B cell (primary cell): ENCODE data around the gene NDUFA13. TPM values are rescaled to one million over a fixed set of nuclear protein-coding genes. Genes with fewer than 3 reads are reported as not detected.
A peak's percentile ranks its signal among the peaks of the same experiment; 100 is the strongest.

Source experiments
- ATAC-seq: fragments of 200-7000 bp; cut with Tn5 transposase; one replicate; pipeline ENCODE4 v1.10.0; 2021; ENCODE audit warnings: low read depth, mild to moderate bottlenecking, moderate number of reproducible peaks, moderate library complexity
- CTCF ChIA-PET: fragments of 350-600 bp; sonication (Branson Sonifier 250); formaldehyde crosslinking; loops from one replicate; lab custom pipeline; 2021; ENCODE audit warnings: antibody characterized with exemption, inconsistent platforms; lab: Charles Lee
- POLR2A ChIA-PET: fragments of 350-600 bp; sonication (Branson Sonifier 250); formaldehyde crosslinking; loops from one replicate; lab custom pipeline; 2021; ENCODE audit warnings: antibody characterized with exemption; lab: Charles Lee
- DNase-seq: peaks from one replicate; pipeline ENCODE4 v3.0.0; 2013
- H2AFZ ChIP-seq: 2 replicates; pipeline ENCODE4 v1.6.1; 2012; ENCODE audit warnings: mild to moderate bottlenecking, low read depth, low read length; ENCODE audit not compliant: insufficient read depth, poor library complexity, severe bottlenecking
- H3K27ac ChIP-seq, 2 donors: 1 replicate in 1 of 2; 2 replicates in 1 of 2; pipeline ENCODE4 v1.5.1; 2012 to 2013; ENCODE audit warnings: low read length in 2 of 2, mild to moderate bottlenecking in 2 of 2, moderate library complexity in 1 of 2
- H3K27me3 ChIP-seq, 4 experiments: fragments of 200-600 bp in 1 of 4; sonication (generic) in 1 of 4; replicated peaks in 1 of 4; 1 replicate in 2 of 4; 2 replicates in 2 of 4; pipeline versions ENCODE4 v1.6.1 to v1.7.0; 2013 to 2016; ENCODE audit warnings: low read length in 3 of 4, mild to moderate bottlenecking in 2 of 4, mixed read lengths in 1 of 4, moderate library complexity in 1 of 4; ENCODE audit not compliant: insufficient read depth in 4 of 4, control insufficient read depth in 3 of 4; ENCODE audit errors: control extremely low read depth in 1 of 4
- H3K36me3 ChIP-seq, 2 experiments: replicated peaks in 1 of 2; 1 replicate in 1 of 2; 2 replicates in 1 of 2; pipeline versions ENCODE4 v1.6.1 to v1.7.1; 2013; ENCODE audit warnings: low read length in 1 of 2; ENCODE audit not compliant: insufficient read depth in 2 of 2, control insufficient read depth in 1 of 2; ENCODE audit errors: control extremely low read depth in 1 of 2, extremely low read depth in 1 of 2
- H3K4me1 ChIP-seq, 2 donors: fragments of 200-600 bp in 1 of 2; sonication (generic) in 1 of 2; 1 replicate in 1 of 2; 2 replicates in 1 of 2; pipeline versions ENCODE4 v1.5.1 to v1.6.1; 2013 to 2017; ENCODE audit warnings: low read length in 2 of 2; ENCODE audit not compliant: control insufficient read depth in 2 of 2, insufficient read depth in 2 of 2
- H3K4me2 ChIP-seq: replicated peaks from 2 replicates; pipeline ENCODE3; 2012; ENCODE audit warnings: mild to moderate bottlenecking, low read depth, low read length; ENCODE audit not compliant: poor library complexity, severe bottlenecking
- H3K4me3 ChIP-seq, 5 experiments: fragments of 200-600 bp in 1 of 5; sonication (generic) in 1 of 5; 1 replicate in 3 of 5; 2 replicates in 2 of 5; pipeline versions ENCODE4 v1.5.1 to v1.7.0; 2011 to 2016; ENCODE audit warnings: low read length in 4 of 5, mild to moderate bottlenecking in 4 of 5, low read depth in 2 of 5, control low read depth in 1 of 5, moderate library complexity in 1 of 5; ENCODE audit not compliant: insufficient read depth in 1 of 5; ENCODE audit errors: control extremely low read depth in 1 of 5, extremely low read depth in 1 of 5
- H3K79me2 ChIP-seq: fragments of 200-600 bp; sonication (generic); one replicate; pipeline ENCODE4 v1.6.0; 2016; ENCODE audit warnings: low read length; ENCODE audit not compliant: control insufficient read depth, insufficient read depth
- H3K9ac ChIP-seq: fragments of 200-600 bp; sonication (generic); 2 replicates; pipeline ENCODE4 v1.6.1; 2017; ENCODE audit warnings: mild to moderate bottlenecking, low read length, moderate library complexity
- H3K9me3 ChIP-seq, 3 donors: one replicate each; pipeline versions ENCODE4 v1.6.1 to v1.7.1; 2013; ENCODE audit warnings: low read length in 2 of 3; ENCODE audit not compliant: control insufficient read depth in 2 of 3, insufficient read depth in 1 of 3; ENCODE audit errors: control extremely low read depth in 1 of 3
- H4K20me1 ChIP-seq: 2 replicates; pipeline ENCODE4 v1.6.0; 2012; ENCODE audit warnings: mild to moderate bottlenecking, low read length; ENCODE audit not compliant: insufficient read depth, control insufficient read depth, poor library complexity, severe bottlenecking
- H3K27ac Mint-ChIP-seq: one replicate; pipeline ENCODE4 v1.8.0; 2021; ENCODE audit warnings: mixed read lengths
- H3K27me3 Mint-ChIP-seq: one replicate; pipeline ENCODE4 v1.8.0; 2021; ENCODE audit warnings: mixed read lengths
- H3K4me1 Mint-ChIP-seq: one replicate; pipeline ENCODE4 v1.8.0; 2021; ENCODE audit warnings: mixed read lengths
- H3K4me3 Mint-ChIP-seq: one replicate; pipeline ENCODE4 v1.8.0; 2021; ENCODE audit warnings: mixed read lengths
- H3K9me3 Mint-ChIP-seq: one replicate; pipeline ENCODE4 v1.8.0; 2022; ENCODE audit warnings: mixed read lengths; ENCODE audit not compliant: insufficient read depth
- CTCF ChIP-seq: fragments of 200-600 bp; IDR thresholded peaks from one replicate; pipeline ENCODE4 v1.8.0; 2022; ENCODE audit warnings: antibody characterized with exemption, mild to moderate bottlenecking
- EZH2 ChIP-seq: IDR thresholded peaks from 2 replicates; pipeline ENCODE4 v1.6.1; 2012; ENCODE audit warnings: borderline replicate concordance, low read depth, mild to moderate bottlenecking, moderate library complexity, low read length; ENCODE audit not compliant: insufficient read depth, poor library complexity, severe bottlenecking
- WGBS: methylation state at CpG from one replicate; pipeline ENCODE4 v1.1.5; 2013; ENCODE audit warnings: missing lambda C conversion rate; ENCODE audit not compliant: insufficient coverage; 5-methylcytosine and 5-hydroxymethylcytosine counted together
- intact Hi-C: fragments of 100-400 bp; cut with micrococcal nuclease; formaldehyde crosslinking; loops from one replicate; pipeline ENCODE4 v1.10.0; 2022
- polyA plus RNA-seq: library from polyadenylated mRNA; depleted of rRNA; stranded (reverse); fragments of >200 nt; gene quantifications from 2 replicates; pipeline ENCODE4 v1.2.3, GENCODE V29; 2012
- total RNA-seq, 2 donors: library from RNA; stranded (reverse); fragments of 120-200 nt in 1 of 2; gene quantifications; 1 replicate in 1 of 2; 2 replicates in 1 of 2; pipeline versions ENCODE4 v1.2.3 to v1.2.4, GENCODE V29; 2013 to 2022

The NDUFA13 gene
- total and polyA plus RNA-seq, 2 donors (not counting 1 experiment from before 2014, with no cell fraction given) = 188 to 195 TPM

GRCh38 chr19:19488875-19489690 is 26.9 kb upstream of the NDUFA13 start:
- ChIA-PET POLR2A (interaction anchor here (0.6 to 3.0 kb wide), 8 partner anchors 29 to 193 kb away, joined by 3 to 13 read pairs (median 4); partner anchors contain the start of gene GATAD2A), CTCF (interaction anchor here (0.5 to 9.6 kb wide), 15 partner anchors 8 to 342 kb away, joined by 3 to 301 read pairs (median 12); partner anchors contain the start of genes GATAD2A and MEF2B)
- H3K27me3 Mint-ChIP-seq = no peaks in the 10 kb centered on the region
- H3K9me3 Mint-ChIP-seq = no peaks in the 10 kb centered on the region
- no peaks in the 10 kb centered on the region for H3K27me3 ChIP-seq
- peak overlapping the region; percentile 98 for H3K27ac Mint-ChIP-seq
- peaks cover 0 to 30% of the 10 kb centered on the region in 2 experiments for H3K36me3 ChIP-seq
- ATAC-seq (peak; percentile 63), DNase-seq (peak; percentile 90)
- peak overlapping the region in 1 of 5 experiments; percentile 32 for H3K4me3 ChIP-seq
- H3K4me1 ChIP-seq = peaks cover 37 to 53% of the 10 kb centered on the region in 2 donors
- H3K9me3 ChIP-seq = no peaks in the 10 kb centered on the region
- peak overlapping the region; percentile 61 for H2AFZ ChIP-seq
- intact Hi-C loops = loop anchor here (5.0 kb wide), 1 partner anchor 47 kb away; no protein-coding TSS in a partner anchor
- H4K20me1 ChIP-seq = peaks cover 7% of the 10 kb centered on the region
- WGBS = 31% methylated on average over 6 of the region's 14 CpGs
- peaks cover 56% of the 10 kb centered on the region for H3K4me1 Mint-ChIP-seq
- peak overlapping the region; percentile 79 to 81 for H3K27ac ChIP-seq
- H3K4me2 ChIP-seq = peak overlapping the region; percentile 64
- TF ChIP-seq EZH2 (no peak), CTCF (no peak)
- peak overlapping the region; percentile 73 for H3K4me3 Mint-ChIP-seq
- H3K9ac ChIP-seq = peak overlapping the region; percentile 41
- peaks cover 69% of the 10 kb centered on the region for H3K79me2 ChIP-seq
